Peyer's patch (tissue), 4 donors: ENCODE results near the gene PHYKPL. TPM values are rescaled to one million over a fixed set of nuclear protein-coding genes. Genes with fewer than 3 reads are reported as not detected.

Experiments used
- DNase-seq, 3 donors: peaks; one replicate each; pipeline ENCODE4 v3.0.0-alpha.2; 2017 to 2019
- H3K27ac ChIP-seq, 4 donors: fragments of 200-600 bp; sonication (generic); one replicate each; pipeline ENCODE4 v1.5.1; 2016 to 2019
- H3K27me3 ChIP-seq, 2 donors: fragments of 200-600 bp; sonication (generic); one replicate each; pipeline ENCODE4 v1.5.1; 2019
- H3K36me3 ChIP-seq, 3 donors: fragments of 200-600 bp; sonication (generic); one replicate each; pipeline ENCODE4 v1.5.1; 2016 to 2019
- H3K4me1 ChIP-seq, 4 donors: fragments of 200-600 bp; sonication (generic); one replicate each; pipeline ENCODE4 v1.5.1; 2016 to 2019
- H3K4me3 ChIP-seq, 4 donors: fragments of 200-600 bp; sonication (generic); 1 replicate in 3 of 4; 2 replicates in 1 of 4; pipeline ENCODE4 v1.5.1; 2016 to 2019; ENCODE audit warnings: mild to moderate bottlenecking in 1 of 4
- H3K9me3 ChIP-seq, 4 donors: fragments of 200-600 bp; sonication (generic); one replicate each; pipeline ENCODE4 v1.5.1; 2016 to 2019; ENCODE audit warnings: mild to moderate bottlenecking in 1 of 4
- POLR2A ChIP-seq, 2 donors: fragments of 450-650 bp; IDR thresholded peaks; one replicate each; pipeline ENCODE4 v1.5.1; 2017; ENCODE audit warnings: antibody characterized with exemption in 2 of 2, mild to moderate bottlenecking in 2 of 2, moderate library complexity in 2 of 2
- total RNA-seq, 4 donors: library from RNA; depleted of rRNA; stranded (reverse); fragments of >200 nt; gene quantifications; one replicate each; pipeline ENCODE4 v1.1.0, GENCODE V29; 2016
- TF ChIP-seq, protein P1 (sequence below), 6 experiments: fragments of 450-650 bp in 4 of 6; fragments of 200-600 bp in 2 of 6; sonication (generic) in 1 of 6; IDR thresholded peaks; one replicate each; pipeline ENCODE4 v1.5.1; 2017 to 2019; ENCODE audit warnings: antibody characterized with exemption in 6 of 6, mild to moderate bottlenecking in 3 of 6, moderate library complexity in 1 of 6

PHYKPL gene
- total RNA-seq, 4 donors from 2014 or later = 180 to 441 (median 280) TPM

DNA sequence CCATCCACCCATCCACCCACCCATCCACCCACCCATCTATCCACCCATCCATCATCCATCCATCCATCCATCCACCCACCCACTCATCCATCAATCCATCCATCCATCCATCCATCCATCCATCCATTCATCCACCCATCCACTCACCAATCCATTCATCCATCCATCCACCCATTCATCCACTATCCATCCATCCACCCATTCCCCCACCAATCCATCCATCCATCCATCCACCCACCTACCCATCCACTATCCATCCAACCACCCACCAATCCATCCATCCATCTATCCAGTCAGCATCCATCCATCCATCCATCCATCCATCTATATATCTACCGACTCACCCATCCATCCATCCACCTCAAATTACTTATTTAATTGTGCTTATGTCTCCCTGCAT lies 36.9 kb upstream of the PHYKPL start:
- no peak overlapping the region for H3K27ac ChIP-seq
- H3K4me1 ChIP-seq = no peaks in the 10 kb centered on the region
- no peaks in the 10 kb centered on the region for H3K36me3 ChIP-seq
- TF ChIP-seq, protein P1, sequence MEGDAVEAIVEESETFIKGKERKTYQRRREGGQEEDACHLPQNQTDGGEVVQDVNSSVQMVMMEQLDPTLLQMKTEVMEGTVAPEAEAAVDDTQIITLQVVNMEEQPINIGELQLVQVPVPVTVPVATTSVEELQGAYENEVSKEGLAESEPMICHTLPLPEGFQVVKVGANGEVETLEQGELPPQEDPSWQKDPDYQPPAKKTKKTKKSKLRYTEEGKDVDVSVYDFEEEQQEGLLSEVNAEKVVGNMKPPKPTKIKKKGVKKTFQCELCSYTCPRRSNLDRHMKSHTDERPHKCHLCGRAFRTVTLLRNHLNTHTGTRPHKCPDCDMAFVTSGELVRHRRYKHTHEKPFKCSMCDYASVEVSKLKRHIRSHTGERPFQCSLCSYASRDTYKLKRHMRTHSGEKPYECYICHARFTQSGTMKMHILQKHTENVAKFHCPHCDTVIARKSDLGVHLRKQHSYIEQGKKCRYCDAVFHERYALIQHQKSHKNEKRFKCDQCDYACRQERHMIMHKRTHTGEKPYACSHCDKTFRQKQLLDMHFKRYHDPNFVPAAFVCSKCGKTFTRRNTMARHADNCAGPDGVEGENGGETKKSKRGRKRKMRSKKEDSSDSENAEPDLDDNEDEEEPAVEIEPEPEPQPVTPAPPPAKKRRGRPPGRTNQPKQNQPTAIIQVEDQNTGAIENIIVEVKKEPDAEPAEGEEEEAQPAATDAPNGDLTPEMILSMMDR (IDR thresholded peaks at IDR 0.05) = no peak
- no peak for TF ChIP-seq POLR2A (IDR thresholded peaks at IDR 0.05)
- no peaks in the 10 kb centered on the region for H3K27me3 ChIP-seq
- no peak for DNase-seq
- no peaks in the 10 kb centered on the region for H3K9me3 ChIP-seq
- no peak overlapping the region for H3K4me3 ChIP-seq

DNA sequence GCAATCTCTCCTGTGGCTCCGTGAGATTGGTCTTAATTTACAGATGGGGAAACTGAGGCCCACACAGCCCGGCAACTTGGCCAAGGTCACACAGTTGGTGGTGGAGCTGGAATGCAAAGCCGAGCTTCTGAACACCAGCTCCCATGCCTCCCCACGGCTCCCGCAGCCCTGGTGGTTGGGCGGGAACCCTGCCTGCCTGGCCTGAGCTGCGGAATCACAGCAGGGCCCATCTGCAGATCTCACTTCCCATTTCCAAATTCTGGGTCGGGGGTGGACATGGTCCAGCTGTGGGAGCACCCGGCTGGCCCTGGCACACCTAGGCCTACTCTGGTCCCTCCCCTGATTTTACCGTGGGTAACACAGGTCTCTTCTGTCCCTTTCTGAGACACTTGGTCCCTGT lies 35.3 kb upstream of the PHYKPL start:
- no peaks in the 10 kb centered on the region for H3K36me3 ChIP-seq
- H3K27me3 ChIP-seq = no peaks in the 10 kb centered on the region
- TF ChIP-seq POLR2A (IDR thresholded peaks at IDR 0.05) = no peak
- TF ChIP-seq, protein P1 (IDR thresholded peaks at IDR 0.05) = no peak
- H3K27ac ChIP-seq = no peak overlapping the region
- H3K4me1 ChIP-seq = no peaks in the 10 kb centered on the region
- no peak overlapping the region for H3K4me3 ChIP-seq
- no peak for DNase-seq
- H3K9me3 ChIP-seq = no peaks in the 10 kb centered on the region

- H3K36me3 ChIP-seq = no peaks in the 10 kb centered on the region
- no peak for DNase-seq
- H3K27me3 ChIP-seq = no peaks in the 10 kb centered on the region
- H3K9me3 ChIP-seq = no peaks in the 10 kb centered on the region
- no peak overlapping the region for H3K4me3 ChIP-seq
- no peaks in the 10 kb centered on the region for H3K4me1 ChIP-seq
- H3K27ac ChIP-seq = no peak overlapping the region
- TF ChIP-seq POLR2A (IDR thresholded peaks at IDR 0.05) = no peak
- TF ChIP-seq, protein P1 (IDR thresholded peaks at IDR 0.05) = no peak
Measured at GRCh38 chr5:178267245-178267644, 34.6 kb upstream of the PHYKPL start.

DNA sequence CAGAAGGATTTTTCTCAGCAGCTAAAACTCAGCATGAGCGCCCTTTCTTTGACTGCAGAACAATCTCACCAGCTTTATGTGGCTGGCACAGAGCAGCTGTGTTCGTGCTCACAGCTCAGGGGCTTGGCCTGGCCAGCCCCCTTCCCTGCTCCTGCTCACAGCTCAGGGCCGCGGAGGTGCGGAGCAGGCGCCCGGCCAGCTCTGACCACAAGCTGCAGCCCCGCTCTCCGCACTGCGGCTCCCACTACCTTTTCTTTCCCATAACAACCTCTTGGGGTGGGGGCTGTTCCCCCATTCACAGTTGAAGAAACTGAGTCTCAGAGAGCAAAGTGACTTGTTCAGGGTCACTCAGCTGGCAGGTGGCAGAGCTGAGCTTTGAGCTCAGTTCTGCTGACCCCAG lies 34.0 kb upstream of the PHYKPL start:
- no peak for TF ChIP-seq POLR2A (IDR thresholded peaks at IDR 0.05)
- TF ChIP-seq, protein P1 (IDR thresholded peaks at IDR 0.05) = no peak
- Histone ChIP-seq H3K27me3 (no peaks in the 10 kb centered on the region), H3K4me1 (no peaks in the 10 kb centered on the region), H3K27ac (no peak overlapping the region), H3K36me3 (no peaks in the 10 kb centered on the region), H3K9me3 (no peaks in the 10 kb centered on the region), H3K4me3 (no peak overlapping the region)
- DNase-seq = no peak

DNA sequence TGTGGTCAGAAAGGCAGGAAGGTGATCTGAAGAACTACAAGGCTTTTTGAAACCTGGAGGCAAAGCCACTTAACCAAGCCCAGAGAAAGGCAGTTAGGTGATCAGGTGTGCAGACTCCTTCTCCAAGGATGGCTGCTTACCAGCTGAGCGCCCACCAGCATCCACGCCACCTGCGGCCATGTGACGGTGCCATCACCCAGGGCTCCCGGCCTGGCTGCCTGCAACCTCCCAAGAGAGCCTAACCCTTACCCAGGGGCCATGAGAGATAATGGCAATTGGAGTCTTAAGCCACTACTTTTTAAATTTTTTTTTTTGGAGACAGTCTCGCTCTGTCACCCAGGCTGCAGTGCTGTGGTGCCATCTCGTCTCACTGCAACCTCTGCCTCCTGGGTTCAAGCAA lies 33.1 kb upstream of the PHYKPL start:
- Histone ChIP-seq H3K9me3 (no peaks in the 10 kb centered on the region), H3K27ac (no peak overlapping the region), H3K4me3 (no peak overlapping the region), H3K27me3 (no peaks in the 10 kb centered on the region), H3K4me1 (no peaks in the 10 kb centered on the region), H3K36me3 (no peaks in the 10 kb centered on the region)
- DNase-seq = no peak
- TF ChIP-seq, protein P1 (IDR thresholded peaks at IDR 0.05) = no peak

- no peaks in the 10 kb centered on the region for H3K36me3 ChIP-seq
- no peak for DNase-seq
- no peak overlapping the region for H3K4me3 ChIP-seq
- no peaks in the 10 kb centered on the region for H3K27me3 ChIP-seq
- no peak overlapping the region for H3K27ac ChIP-seq
- TF ChIP-seq, protein P1 (IDR thresholded peaks at IDR 0.05) = no peak
- TF ChIP-seq POLR2A (IDR thresholded peaks at IDR 0.05) = no peak
- no peaks in the 10 kb centered on the region for H3K9me3 ChIP-seq
- no peaks in the 10 kb centered on the region for H3K4me1 ChIP-seq
Measured at GRCh38 chr5:178264044-178264443, 31.4 kb upstream of the PHYKPL start.
